Mucosa of rectum (tissue), 2 donors: Measurements from ENCODE around the gene PLEKHA6.

Experiments used
- H3K27ac ChIP-seq, 2 donors: one replicate each; pipeline ENCODE4 v1.7.0; 2013; ENCODE audit warnings: inconsistent platforms in 2 of 2, low read depth in 2 of 2, low read length in 2 of 2
- H3K27me3 ChIP-seq, 2 donors: one replicate each; pipeline ENCODE4 v1.7.0; 2013; ENCODE audit warnings: low read length in 2 of 2; ENCODE audit not compliant: control insufficient read depth in 2 of 2, insufficient read depth in 2 of 2
- H3K36me3 ChIP-seq, 2 donors: one replicate each; pipeline ENCODE4 v1.7.0; 2013; ENCODE audit warnings: low read length in 2 of 2; ENCODE audit not compliant: control insufficient read depth in 2 of 2, insufficient read depth in 2 of 2
- H3K4me1 ChIP-seq, 2 donors: one replicate each; pipeline ENCODE4 v1.7.0; 2013; ENCODE audit warnings: low read length in 2 of 2, mild to moderate bottlenecking in 1 of 2; ENCODE audit not compliant: control insufficient read depth in 2 of 2, insufficient read depth in 2 of 2
- H3K4me3 ChIP-seq, 2 donors: one replicate each; pipeline ENCODE4 v1.7.0; 2013; ENCODE audit warnings: low read length in 2 of 2
- H3K9ac ChIP-seq, 2 donors: one replicate each; pipeline ENCODE4 v1.7.0; 2013; ENCODE audit warnings: low read length in 2 of 2, low read depth in 1 of 2, mild to moderate bottlenecking in 1 of 2
- H3K9me3 ChIP-seq, 2 donors: one replicate each; pipeline ENCODE4 v1.7.0; 2013; ENCODE audit warnings: low read length in 2 of 2; ENCODE audit not compliant: control insufficient read depth in 2 of 2
- donor health status: healthy.
- donor health status: Normal muscosa, but diverticular disease.

The PLEKHA6 gene

DNA sequence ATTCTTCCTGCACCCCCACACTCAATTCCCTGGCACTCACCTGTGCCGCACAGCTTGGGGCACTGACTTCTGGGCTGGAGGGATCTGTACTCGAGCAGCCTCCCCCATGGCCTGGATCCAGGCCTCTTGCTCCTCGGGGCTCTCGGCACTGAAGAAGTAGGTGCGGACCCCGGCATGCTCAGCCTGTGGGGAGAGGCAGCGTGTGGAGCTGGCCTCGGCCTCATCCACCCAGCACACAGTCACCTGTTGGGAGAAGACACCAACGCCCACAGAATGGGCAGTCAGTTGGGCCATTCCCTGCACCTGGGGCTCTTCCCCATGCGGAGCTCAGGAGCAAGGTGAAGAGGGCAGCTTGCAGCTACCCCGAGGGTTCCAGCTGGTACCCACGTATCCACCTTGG is 98.5 kb downstream of the PLEKHA6 start:
- Histone ChIP-seq H3K9ac (no peak overlapping the region), H3K4me3 (no peak overlapping the region), H3K9me3 (no peaks in the 10 kb centered on the region), H3K27me3 (no peaks in the 10 kb centered on the region), H3K27ac (no peak overlapping the region), H3K4me1 (peaks cover 10% of the 10 kb centered on the region in 2 donors), H3K36me3 (peaks cover 85 to 88% of the 10 kb centered on the region in 2 donors)

DNA sequence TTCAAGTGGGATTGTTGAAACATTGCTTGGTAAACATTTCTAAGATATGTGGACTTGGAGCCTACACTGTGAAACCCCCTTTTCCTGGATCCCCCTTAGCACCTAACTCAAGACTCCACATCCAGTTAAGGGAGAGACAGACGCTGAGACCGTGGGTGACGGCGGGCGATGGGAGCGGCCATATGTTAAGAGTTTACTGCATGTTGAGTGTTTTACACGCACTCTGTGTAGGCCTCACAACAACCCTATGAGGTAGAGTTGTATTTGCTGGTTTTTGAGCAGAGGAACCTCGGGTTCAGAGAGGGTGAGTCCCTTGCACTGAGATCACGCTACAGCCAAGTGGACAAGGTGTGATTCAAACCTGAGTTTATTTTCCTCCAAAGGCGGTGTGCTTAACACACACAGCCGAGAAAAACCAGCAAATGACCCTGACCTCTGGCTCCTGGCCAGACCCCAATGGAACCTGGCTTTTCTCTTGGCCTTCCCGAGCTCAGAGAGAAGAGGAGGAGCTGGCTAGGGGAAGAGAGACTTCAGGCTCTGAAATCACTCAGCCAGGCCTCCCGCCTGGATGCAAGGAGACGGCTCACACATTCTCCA is 99.0 kb downstream of the PLEKHA6 start:
- Histone ChIP-seq H3K9me3 (no peaks in the 10 kb centered on the region), H3K27ac (no peak overlapping the region), H3K36me3 (peaks cover 87 to 90% of the 10 kb centered on the region in 2 donors), H3K4me1 (peaks cover 4% of the 10 kb centered on the region in 2 donors), H3K9ac (no peak overlapping the region), H3K4me3 (no peak overlapping the region), H3K27me3 (no peaks in the 10 kb centered on the region)

DNA sequence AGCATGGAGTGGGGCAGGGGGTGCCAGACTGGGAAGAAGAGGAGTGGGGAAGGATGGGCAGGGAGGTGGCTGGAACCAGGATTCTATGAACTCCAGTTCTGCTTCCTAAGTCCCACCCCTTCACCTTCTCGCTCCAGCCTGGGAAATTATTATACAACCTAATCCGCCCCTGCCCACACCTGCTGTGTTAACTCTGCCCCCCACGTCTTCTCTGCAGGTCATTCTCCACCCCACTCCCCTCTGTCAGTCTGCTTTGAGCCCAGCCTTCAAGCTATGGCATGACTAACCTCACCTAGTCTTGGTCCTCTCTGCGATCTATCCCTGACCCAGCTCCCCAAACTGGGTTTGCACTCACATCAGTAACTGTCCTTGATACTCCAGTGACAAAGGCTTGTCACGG is 99.9 kb downstream of the PLEKHA6 start:
- Histone ChIP-seq H3K4me1 (no peaks in the 10 kb centered on the region), H3K9ac (no peak overlapping the region), H3K4me3 (no peak overlapping the region), H3K9me3 (no peaks in the 10 kb centered on the region), H3K27ac (no peak overlapping the region), H3K27me3 (no peaks in the 10 kb centered on the region), H3K36me3 (peaks cover 85 to 88% of the 10 kb centered on the region in 2 donors)

DNA sequence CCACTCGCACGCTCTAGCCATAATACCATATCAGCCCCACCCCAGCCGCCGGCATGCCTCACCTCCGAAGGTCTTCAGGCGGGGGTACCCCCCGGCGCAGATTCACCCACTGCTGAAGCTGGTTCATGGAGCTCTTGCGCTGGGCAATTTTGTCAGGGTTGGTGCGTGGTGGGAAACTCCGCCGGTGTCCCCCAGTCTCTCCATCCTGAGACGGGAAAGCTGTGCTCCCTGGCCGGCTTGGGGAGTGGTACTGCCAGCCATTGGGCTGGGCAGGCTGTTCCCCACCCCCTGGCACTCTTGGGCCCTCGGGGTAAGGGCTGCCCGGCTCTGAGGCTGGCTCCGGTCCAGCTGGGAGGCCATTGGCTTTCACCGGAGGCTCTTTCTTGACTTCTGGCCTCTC is 100.5 kb downstream of the PLEKHA6 start:
- no peak overlapping the region for H3K4me3 ChIP-seq
- no peaks in the 10 kb centered on the region for H3K4me1 ChIP-seq
- no peak overlapping the region for H3K27ac ChIP-seq
- no peaks in the 10 kb centered on the region for H3K9me3 ChIP-seq
- no peaks in the 10 kb centered on the region for H3K27me3 ChIP-seq
- H3K36me3 ChIP-seq, result peaks cover 81 to 87% of the 10 kb centered on the region in 2 donors
- no peak overlapping the region for H3K9ac ChIP-seq

DNA sequence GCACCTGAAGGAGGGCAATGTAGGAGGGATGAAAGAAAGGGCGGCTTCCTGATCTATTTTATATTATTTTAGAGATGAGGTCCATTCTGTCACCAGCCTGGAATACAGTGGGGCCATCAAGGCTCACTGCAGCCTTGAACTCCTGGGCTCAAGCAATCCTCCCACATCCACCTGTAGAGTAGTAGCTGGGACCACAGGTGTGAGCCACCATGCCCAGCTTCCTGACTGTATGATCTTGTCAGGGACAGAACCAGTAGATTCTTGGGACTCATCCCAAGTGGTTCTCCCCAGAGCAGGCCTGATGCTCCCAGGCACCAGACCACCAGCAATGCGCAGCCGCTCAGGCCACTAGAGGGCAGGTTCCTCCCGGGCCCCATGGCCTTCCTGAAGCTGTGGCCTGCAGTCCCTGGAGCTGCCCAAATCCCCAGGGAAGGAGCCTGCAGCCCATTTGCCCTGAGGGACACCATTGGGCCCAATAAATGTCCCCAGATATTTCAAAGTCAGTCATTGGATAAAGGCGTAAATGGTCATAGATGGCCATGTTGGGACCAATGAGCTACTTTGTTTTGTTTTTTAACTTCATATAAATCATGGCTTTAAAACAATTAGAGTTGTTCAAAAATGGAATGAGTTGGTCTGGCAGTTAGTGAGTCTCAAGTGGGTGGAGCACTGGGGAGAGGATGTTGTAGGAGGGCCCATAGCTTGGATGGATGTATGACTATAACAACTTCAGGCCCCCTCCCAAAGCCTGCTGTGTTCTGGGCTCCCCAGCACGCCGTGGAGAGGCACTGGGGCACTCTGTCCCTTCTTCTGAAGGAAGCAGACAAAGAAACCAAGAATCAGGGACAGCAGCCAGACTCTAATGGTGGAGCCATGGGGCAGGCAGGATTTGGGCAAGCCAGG is 101.3 kb downstream of the PLEKHA6 start:
- no peak overlapping the region for H3K27ac ChIP-seq
- no peak overlapping the region for H3K9ac ChIP-seq
- no peaks in the 10 kb centered on the region for H3K4me1 ChIP-seq
- H3K36me3 ChIP-seq, result peaks cover 81 to 86% of the 10 kb centered on the region in 2 donors
- H3K27me3 ChIP-seq, result no peaks in the 10 kb centered on the region
- no peak overlapping the region for H3K4me3 ChIP-seq
- H3K9me3 ChIP-seq, result no peaks in the 10 kb centered on the region

DNA sequence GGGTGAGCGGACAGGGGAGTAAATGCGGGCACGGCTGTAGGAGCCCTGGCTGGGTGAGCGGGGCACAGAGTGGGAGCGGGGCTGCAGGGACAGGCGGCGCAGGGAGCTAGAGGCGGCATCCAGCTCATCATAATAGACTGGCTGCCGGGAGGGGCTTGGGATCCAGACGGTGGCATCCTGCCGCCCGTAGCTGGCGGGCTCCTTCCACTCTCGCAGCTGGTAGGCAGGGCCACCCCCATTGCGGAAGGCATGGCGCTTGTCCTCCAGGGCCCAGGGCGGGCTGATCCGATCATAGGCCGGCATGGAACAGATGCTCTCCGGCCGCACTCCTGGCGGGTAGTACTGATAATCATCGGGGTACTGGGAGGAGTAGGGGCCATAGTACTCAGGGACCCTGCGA is 102.3 kb downstream of the PLEKHA6 start:
- no peaks in the 10 kb centered on the region for H3K4me1 ChIP-seq
- no peak overlapping the region for H3K9ac ChIP-seq
- no peaks in the 10 kb centered on the region for H3K9me3 ChIP-seq
- H3K27ac ChIP-seq, result no peak overlapping the region
- no peaks in the 10 kb centered on the region for H3K27me3 ChIP-seq
- peaks cover 78 to 81% of the 10 kb centered on the region in 2 donors for H3K36me3 ChIP-seq
- H3K4me3 ChIP-seq, result no peak overlapping the region

DNA sequence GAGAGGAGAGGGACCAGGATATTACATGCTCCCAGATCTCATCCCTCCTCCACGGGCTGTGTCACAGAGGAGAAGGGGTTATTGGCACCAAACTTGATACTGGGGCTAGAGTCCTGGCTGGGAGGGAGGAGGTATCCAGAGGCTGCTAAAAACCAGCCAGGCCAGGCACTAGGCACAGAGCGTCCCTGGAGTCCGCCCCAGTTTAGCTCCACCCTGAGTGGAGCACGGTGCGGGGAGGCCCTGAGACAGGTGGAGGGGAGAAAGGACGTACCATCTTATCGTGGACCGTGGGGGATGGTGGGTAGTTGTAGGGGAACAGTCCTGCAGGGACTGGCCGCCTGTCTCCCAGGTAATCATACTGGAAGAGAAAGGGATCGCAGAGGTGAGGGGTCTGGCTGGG is 103.2 kb downstream of the PLEKHA6 start:
- Histone ChIP-seq H3K27ac (no peak overlapping the region), H3K9me3 (no peaks in the 10 kb centered on the region), H3K4me3 (no peak overlapping the region), H3K36me3 (peaks cover 75% of the 10 kb centered on the region in 2 donors), H3K4me1 (no peaks in the 10 kb centered on the region), H3K9ac (no peak overlapping the region), H3K27me3 (no peaks in the 10 kb centered on the region)

DNA sequence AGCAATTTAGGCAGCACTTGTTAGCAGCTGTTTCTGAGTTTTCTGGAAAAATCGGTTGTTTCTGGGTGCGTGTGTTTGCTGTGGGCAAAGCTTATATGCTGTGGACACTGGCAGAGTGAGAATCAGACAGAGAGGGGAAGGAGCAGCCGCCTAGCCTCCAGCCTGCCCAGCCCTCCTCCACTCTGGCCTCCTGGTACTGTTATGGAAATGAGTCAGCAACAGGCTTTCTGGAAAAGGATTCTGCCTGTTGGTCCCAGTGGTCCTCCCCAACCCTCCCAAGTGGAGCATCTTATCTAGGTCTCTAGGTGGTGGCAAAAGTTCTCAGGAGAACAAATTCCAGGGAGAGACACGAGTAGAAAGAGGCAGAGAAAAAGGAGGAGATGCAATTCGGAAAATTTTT is 103.8 kb downstream of the PLEKHA6 start:
- no peak overlapping the region for H3K4me3 ChIP-seq
- H3K27me3 ChIP-seq, result no peaks in the 10 kb centered on the region
- H3K27ac ChIP-seq, result no peak overlapping the region
- H3K9me3 ChIP-seq, result no peaks in the 10 kb centered on the region
- H3K36me3 ChIP-seq, result peaks cover 70 to 75% of the 10 kb centered on the region in 2 donors
- no peak overlapping the region for H3K9ac ChIP-seq
- H3K4me1 ChIP-seq, result no peaks in the 10 kb centered on the region

DNA sequence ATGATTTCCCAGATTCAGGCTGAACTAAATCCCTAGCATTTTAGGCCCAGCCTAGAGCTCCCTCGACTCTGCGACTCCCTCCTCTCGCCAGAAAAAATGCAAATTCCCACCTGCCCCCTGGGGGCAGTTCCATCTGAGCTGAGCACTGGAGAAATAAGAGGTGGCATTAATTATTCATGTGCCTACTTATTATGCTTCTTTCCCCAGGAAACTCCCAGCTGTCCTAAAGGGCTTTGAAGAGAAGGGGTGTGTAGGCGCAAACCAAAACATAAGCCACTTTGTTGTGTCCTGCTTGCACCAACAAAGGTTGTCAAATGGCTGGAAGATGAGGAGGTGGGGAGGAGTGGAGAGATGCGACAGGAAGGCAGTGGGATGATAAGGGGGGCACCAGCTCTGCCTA is 104.5 kb downstream of the PLEKHA6 start:
- H3K9me3 ChIP-seq, result no peaks in the 10 kb centered on the region
- peaks cover 70 to 75% of the 10 kb centered on the region in 2 donors for H3K36me3 ChIP-seq
- H3K4me1 ChIP-seq, result no peaks in the 10 kb centered on the region
- H3K9ac ChIP-seq, result no peak overlapping the region
- no peaks in the 10 kb centered on the region for H3K27me3 ChIP-seq
- no peak overlapping the region for H3K27ac ChIP-seq
- no peak overlapping the region for H3K4me3 ChIP-seq

DNA sequence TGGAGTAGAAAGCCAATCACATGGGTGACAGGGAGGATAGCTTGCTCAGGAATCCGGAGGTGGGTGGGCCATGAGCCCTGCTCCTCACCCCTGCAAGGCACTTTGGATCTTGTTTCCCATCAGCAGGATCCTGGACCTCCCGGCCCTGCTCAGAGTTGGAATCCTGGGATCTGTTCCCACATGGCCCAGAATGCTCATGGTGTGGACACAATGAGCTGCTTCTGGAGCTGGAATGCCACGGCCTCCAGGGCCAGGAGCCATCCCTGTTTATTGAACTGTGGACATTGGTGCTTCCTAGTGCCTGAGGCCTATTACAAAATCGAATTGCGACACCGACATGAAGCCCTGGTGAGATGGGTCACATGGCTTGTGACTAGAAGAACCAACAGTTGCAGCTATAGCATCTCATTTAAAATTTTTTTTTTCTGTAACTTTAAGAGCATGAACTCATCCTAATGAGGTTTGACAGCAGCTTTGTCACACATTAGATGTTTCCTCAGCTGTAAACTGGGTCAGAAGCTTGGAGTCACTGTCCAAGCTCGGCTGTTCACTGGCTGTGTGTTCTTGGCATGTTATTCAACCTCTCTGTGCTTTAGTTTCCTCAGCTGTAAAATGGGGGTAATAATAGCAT is 105.6 kb downstream of the PLEKHA6 start:
- Histone ChIP-seq H3K27me3 (no peaks in the 10 kb centered on the region), H3K9me3 (no peaks in the 10 kb centered on the region), H3K27ac (no peak overlapping the region), H3K9ac (peak overlapping the region in 1 of 2 donors; percentile 14), H3K4me1 (no peaks in the 10 kb centered on the region), H3K36me3 (peaks cover 70 to 77% of the 10 kb centered on the region in 2 donors), H3K4me3 (no peak overlapping the region)
